GM12878 (cell line): ENCODE results near the gene ZNF592. TPM values are rescaled to one million over a fixed set of nuclear protein-coding genes. Genes with fewer than 3 reads are reported as not detected.

Source experiments
- ATAC-seq: fragments of 200-7000 bp; cut with Tn5 transposase; 3 replicates; pipeline ENCODE4 v1.9.1; 2020; ENCODE audit warnings: mild to moderate bottlenecking, moderate library complexity
- BruUV-seq: library from RNA; stranded (reverse); fragments of 400-500 nt; replicated peaks from 2 replicates; lab custom pipeline; 2021; lab: Mats Ljungman, UMichigan
- CTCF ChIA-PET: fragments of 300-600 bp; sonication (Branson Sonifier 250); formaldehyde crosslinking; extraction: SDS; loops from one replicate; lab custom pipeline; 2021; ENCODE audit warnings: inconsistent platforms; lab: Yijun Ruan, JAX
- POLR2A ChIA-PET: fragments of 350-600 bp; formaldehyde crosslinking; extraction: SDS; loops from one replicate; lab custom pipeline; 2021; ENCODE audit warnings: inconsistent platforms; lab: Charles Lee
- RAD21 ChIA-PET: fragments of 300-600 bp; sonication (Branson Sonifier 250); formaldehyde crosslinking; loops from one replicate; lab custom pipeline; 2023; ENCODE audit warnings: antibody characterized with exemption; ENCODE audit not compliant: unreplicated experiment; lab: Charles Lee
- SMC1A ChIA-PET: fragments of 300-600 bp; sonication (Branson Sonifier 250); formaldehyde crosslinking; loops from one replicate; lab custom pipeline; 2023; ENCODE audit not compliant: unreplicated experiment, uncharacterized antibody; lab: Charles Lee
- DNase-seq: peaks from one replicate; pipeline ENCODE4 v3.0.0-alpha.2; 2011; ENCODE audit warnings: low read depth, low spot score
- FAIRE-seq: peaks from 3 replicates; lab custom pipeline; 2011; peaks lifted over from hg19 to GRCh38; lab: Jason Lieb, UNC
- H2AFZ ChIP-seq: 2 replicates; pipeline ENCODE4 v1.6.0; 2011; ENCODE audit warnings: low read depth, low read length, control low read depth; ENCODE audit not compliant: control insufficient read depth
- H3K27ac ChIP-seq: 2 replicates; pipeline ENCODE4 v1.5.1; 2011; ENCODE audit warnings: control low read depth; ENCODE audit not compliant: control insufficient read depth, insufficient read depth
- H3K27me3 ChIP-seq, 2 experiments: replicated peaks in 1 of 2; 2 replicates each; pipeline versions ENCODE4 v1.6.0 to v1.6.1; 2011; ENCODE audit warnings: low read length in 1 of 2; ENCODE audit not compliant: control insufficient read depth in 2 of 2, insufficient read depth in 2 of 2
- H3K36me3 ChIP-seq, 2 experiments: 2 replicates each; pipeline ENCODE4 v1.5.1; 2011; ENCODE audit warnings: low read length in 1 of 2; ENCODE audit not compliant: control insufficient read depth in 2 of 2, insufficient read depth in 2 of 2
- H3K4me1 ChIP-seq: 2 replicates; pipeline ENCODE4 v1.6.1; 2011; ENCODE audit warnings: mild to moderate bottlenecking, low read length, moderate library complexity, mixed read lengths; ENCODE audit not compliant: control insufficient read depth, insufficient read depth
- H3K4me2 ChIP-seq: 2 replicates; pipeline ENCODE4 v1.6.0; 2011; ENCODE audit warnings: control low read depth; ENCODE audit not compliant: control insufficient read depth, insufficient read depth
- H3K4me3 ChIP-seq: fragments of 200-600 bp; sonication (generic); 2 replicates; pipeline ENCODE4 v1.5.1; 2016
- H3K79me2 ChIP-seq: 2 replicates; pipeline ENCODE4 v1.6.0; 2011; ENCODE audit warnings: low read length; ENCODE audit not compliant: control insufficient read depth, insufficient read depth
- H3K9ac ChIP-seq: 2 replicates; pipeline ENCODE4 v1.8.0; 2011; ENCODE audit warnings: low read length, control low read depth, mixed read lengths; ENCODE audit not compliant: control insufficient read depth, insufficient read depth
- H3K9me3 ChIP-seq: replicated peaks from 3 replicates; pipeline ENCODE4 v1.5.1; 2011; ENCODE audit warnings: mild to moderate bottlenecking, low read length; ENCODE audit not compliant: control insufficient read depth, insufficient read depth
- H4K20me1 ChIP-seq: 2 replicates; pipeline ENCODE4 v1.6.0; 2011; ENCODE audit not compliant: control insufficient read depth, insufficient read depth
- ELK1 ChIP-seq: IDR thresholded peaks from 2 replicates; pipeline ENCODE4 v1.6.1; 2012; ENCODE audit warnings: low read depth, low read length, improper control_type of control experiment
- NR2C1 ChIP-seq: fragments of 450-650 bp; IDR thresholded peaks from 2 replicates; pipeline ENCODE4 v1.6.1; 2017; ENCODE audit warnings: antibody characterized with exemption, mild to moderate bottlenecking, moderate library complexity
- TBL1XR1 ChIP-seq: IDR thresholded peaks from 2 replicates; pipeline ENCODE4 v1.6.1; 2012; ENCODE audit warnings: low read depth, low read length, improper control_type of control experiment
- ZNF207 ChIP-seq: fragments of 450-650 bp; IDR thresholded peaks from 2 replicates; pipeline ENCODE4 v1.6.1; 2014; ENCODE audit warnings: antibody characterized with exemption, mild to moderate bottlenecking, borderline replicate concordance
- WGBS: methylation state at CpG from one replicate; pipeline ENCODE4 v1.1.6; 2016; ENCODE audit warnings: low lambda C conversion rate; ENCODE audit not compliant: insufficient replicate concordance, insufficient coverage; ENCODE audit errors: missing lambda C conversion rate; 5-methylcytosine and 5-hydroxymethylcytosine counted together
- in situ Hi-C: fragments of 300-500 bp; cut with MboI; formaldehyde crosslinking; loops from 9 replicates; pipeline ENCODE4 v1.14.3; 2018; ENCODE audit warnings: mixed read lengths
- intact Hi-C: fragments of 100-400 bp; cut with micrococcal nuclease; formaldehyde crosslinking; loops from one replicate; pipeline ENCODE4 v1.14.2; 2022; ENCODE audit not compliant: unreplicated experiment
- polyA plus RNA-seq, 11 experiments: library from polyadenylated mRNA; depleted of rRNA in 4 of 11; unstranded in 6 of 11; stranded (reverse) in 5 of 11; fragments of >200 nt; fragmentation: Nextera tagmentation in 4 of 11; fragmentation: Illumina TruSeq in 1 of 11; extraction: Ambion mirVana in 4 of 11; extraction: Trizol in 1 of 11; gene quantifications; 1 replicate in 1 of 11; 2 replicates in 10 of 11; pipeline versions ENCODE4 v1.2.1 to v1.2.3, GENCODE V29; 2011 to 2016; ENCODE audit warnings: inconsistent platforms in 2 of 11, missing spikeins in 2 of 11, low read depth in 1 of 11
- total RNA-seq, 4 experiments: library from RNA; depleted of rRNA in 3 of 4; stranded (reverse); fragments of >200 nt in 3 of 4; fragmentation: Illumina TruSeq in 1 of 4; extraction: Trizol in 1 of 4; gene quantifications; 2 replicates each; pipeline versions ENCODE4 v1.2.1 to v1.2.3, GENCODE V29; 2013 to 2021
- TF ChIP-seq, protein P1 (sequence below): fragments of 450-650 bp; IDR thresholded peaks from 2 replicates; pipeline ENCODE4 v1.6.1; 2016; ENCODE audit warnings: mild to moderate bottlenecking

ZNF592 gene
- total and polyA plus RNA-seq, 10 of the 15 experiments (the other 5 are each of a cell fraction or from before 2014, with no cell fraction given) = 0.95 to 23.7 (median 8.6) TPM

DNA sequence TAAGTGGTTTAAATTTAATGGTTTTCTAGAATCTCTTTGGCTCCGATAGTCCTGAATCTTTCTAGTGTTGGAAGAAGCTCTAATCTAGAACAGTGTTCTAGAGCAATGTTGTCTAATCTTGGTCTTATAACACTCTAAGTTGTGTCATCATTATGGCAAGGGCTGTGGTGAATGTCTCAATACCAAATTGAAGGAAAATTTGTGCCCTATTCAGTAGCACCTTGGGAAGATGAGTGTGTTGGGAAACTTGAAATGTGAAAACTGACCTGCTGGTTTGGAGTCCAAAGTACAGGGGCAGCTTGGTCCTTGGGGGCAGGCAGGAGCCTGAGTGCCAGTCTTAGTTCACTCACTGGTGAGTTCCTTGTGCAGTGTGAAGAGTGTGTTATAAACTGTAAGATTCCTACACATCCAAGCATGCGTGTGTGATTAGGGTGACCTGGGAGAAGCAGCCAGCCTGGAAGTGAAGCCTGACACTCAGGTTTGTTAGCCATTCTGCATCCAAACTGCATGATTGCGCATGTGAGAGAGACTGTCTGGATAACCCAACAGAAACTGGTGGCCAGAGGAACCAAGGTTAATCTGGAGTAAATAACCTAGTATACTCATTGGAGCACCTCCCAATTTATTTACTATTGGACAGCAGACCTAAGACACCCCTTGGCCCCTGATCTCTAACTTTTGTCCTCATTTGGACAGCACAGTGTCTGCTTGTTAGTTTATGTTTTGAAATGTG lies 14.6 kb downstream of the ZNF592 start:
- ATAC-seq (no peak), FAIRE-seq (no peak), DNase-seq (no peak)
- peaks cover 27% of the 10 kb centered on the region for H3K4me1 ChIP-seq
- H3K4me3 ChIP-seq = no peak overlapping the region
- peaks cover 0 to 7% of the 10 kb centered on the region in 2 experiments; a peak in 3 of 4 replicates for H3K36me3 ChIP-seq
- peaks cover 61% of the 10 kb centered on the region for H3K79me2 ChIP-seq
- H2AFZ ChIP-seq = no peak overlapping the region
- H3K4me2 ChIP-seq = no peak overlapping the region
- H3K9ac ChIP-seq = no peak overlapping the region
- POLR2A ChIA-PET = interaction anchor here (1.3 kb wide), 1 partner anchor 47 kb away, joined by 4 read pairs; the partner anchor contains the start of gene SEC11A
- no peak for TF ChIP-seq TBL1XR1
- no peak for TF ChIP-seq ZNF207
- TF ChIP-seq, protein P1, sequence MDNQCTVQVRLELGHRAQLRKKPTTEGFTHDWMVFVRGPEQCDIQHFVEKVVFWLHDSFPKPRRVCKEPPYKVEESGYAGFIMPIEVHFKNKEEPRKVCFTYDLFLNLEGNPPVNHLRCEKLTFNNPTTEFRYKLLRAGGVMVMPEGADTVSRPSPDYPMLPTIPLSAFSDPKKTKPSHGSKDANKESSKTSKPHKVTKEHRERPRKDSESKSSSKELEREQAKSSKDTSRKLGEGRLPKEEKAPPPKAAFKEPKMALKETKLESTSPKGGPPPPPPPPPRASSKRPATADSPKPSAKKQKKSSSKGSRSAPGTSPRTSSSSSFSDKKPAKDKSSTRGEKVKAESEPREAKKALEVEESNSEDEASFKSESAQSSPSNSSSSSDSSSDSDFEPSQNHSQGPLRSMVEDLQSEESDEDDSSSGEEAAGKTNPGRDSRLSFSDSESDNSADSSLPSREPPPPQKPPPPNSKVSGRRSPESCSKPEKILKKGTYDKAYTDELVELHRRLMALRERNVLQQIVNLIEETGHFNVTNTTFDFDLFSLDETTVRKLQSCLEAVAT = no peak
- no peak for TF ChIP-seq ELK1
- TF ChIP-seq NR2C1 = no peak
- in situ Hi-C loops (no loop called here), intact Hi-C loops (no loop called here)
- no peak overlapping the region for H3K27ac ChIP-seq
- no peaks in the 10 kb centered on the region for H3K9me3 ChIP-seq
- 100% methylated on average over 3 of the region's 3 CpGs for WGBS
- H3K27me3 ChIP-seq = no peaks in the 10 kb centered on the region
- SMC1A ChIA-PET = interaction anchor here (1.0 kb wide), 1 partner anchor 66 kb away, joined by 4 read pairs; no protein-coding TSS in a partner anchor
- RAD21 ChIA-PET = no interaction called here
- CTCF ChIA-PET = interaction anchor here (0.6 to 1.4 kb wide), 3 partner anchors 12 to 155 kb away, joined by 3 read pairs; no protein-coding TSS in a partner anchor
- no TSS peak for BruUV-seq
- peaks cover 5% of the 10 kb centered on the region for H4K20me1 ChIP-seq
